ENCODE results near the gene CCSER1.

CCSER1 gene

DNA sequence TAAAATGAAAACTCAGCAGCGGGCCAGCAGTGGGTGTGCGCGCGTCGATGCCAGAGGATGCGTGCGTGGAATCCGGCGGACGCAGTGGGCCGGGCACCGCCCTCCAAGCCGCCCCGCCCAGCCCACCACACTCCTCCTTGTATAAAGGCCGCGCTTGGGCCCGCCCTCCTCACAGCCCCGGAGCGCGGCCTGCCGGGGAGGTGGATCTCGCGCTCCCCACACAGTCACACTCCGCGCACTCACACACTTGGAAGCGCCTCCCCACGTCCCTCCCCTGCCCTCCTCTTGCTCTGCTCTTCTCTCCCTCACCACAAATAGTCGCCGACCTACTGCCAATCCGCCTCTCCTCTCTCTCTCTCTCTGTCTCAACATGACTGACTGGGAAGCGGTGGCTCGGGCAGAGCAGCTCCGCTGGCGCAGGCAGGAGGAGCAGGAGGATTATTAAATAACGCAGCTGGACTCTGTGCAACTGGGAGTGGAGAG, at the start of gene CCSER1:
Gene CCSER1, plus strand, starts transcription at position 172 of the 483 bp plus-strand sequence.
- peak in 50 of 56 donors; percentile 3 to 67 (median 34) for DNase-seq

DNA sequence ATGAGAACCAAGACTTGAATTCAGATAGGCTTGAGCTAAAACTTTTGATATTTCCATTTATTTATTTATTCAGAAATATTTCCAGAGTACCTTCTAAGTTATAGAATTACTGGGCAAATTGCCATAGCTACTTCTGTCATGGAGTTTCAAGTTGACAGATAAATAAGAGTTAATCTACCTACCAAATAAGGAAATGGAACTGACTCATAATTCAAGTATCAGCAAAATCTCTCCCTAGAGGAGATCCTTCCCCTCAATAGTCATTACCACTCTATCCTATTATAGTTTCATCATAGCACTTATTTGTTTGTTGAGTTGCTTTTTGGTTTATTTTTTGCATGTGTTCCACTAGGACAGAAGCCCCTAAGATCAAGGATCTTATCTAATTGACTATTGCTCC, 48.8 kb upstream of the CCSER1 start:
- no peak for DNase-seq

DNA sequence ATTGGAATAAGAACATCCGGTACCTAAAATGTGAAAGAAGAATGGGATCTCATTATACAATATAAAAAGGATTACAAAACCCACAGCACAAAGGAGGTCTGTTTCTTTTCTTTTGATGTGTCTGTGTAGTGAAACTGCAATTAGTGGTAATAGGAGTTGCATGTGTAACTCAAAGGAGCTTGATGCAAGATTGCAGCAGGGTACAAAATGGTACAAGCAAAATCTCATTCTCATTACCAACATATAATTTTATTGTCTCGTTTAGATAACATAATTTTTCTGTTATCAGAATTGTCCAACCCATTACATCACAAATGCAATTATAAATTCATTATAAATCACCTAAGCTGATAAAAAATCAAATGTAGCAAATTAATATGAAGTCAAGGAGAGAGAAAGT, 47.1 kb upstream of the CCSER1 start:
- no peak for DNase-seq

DNA sequence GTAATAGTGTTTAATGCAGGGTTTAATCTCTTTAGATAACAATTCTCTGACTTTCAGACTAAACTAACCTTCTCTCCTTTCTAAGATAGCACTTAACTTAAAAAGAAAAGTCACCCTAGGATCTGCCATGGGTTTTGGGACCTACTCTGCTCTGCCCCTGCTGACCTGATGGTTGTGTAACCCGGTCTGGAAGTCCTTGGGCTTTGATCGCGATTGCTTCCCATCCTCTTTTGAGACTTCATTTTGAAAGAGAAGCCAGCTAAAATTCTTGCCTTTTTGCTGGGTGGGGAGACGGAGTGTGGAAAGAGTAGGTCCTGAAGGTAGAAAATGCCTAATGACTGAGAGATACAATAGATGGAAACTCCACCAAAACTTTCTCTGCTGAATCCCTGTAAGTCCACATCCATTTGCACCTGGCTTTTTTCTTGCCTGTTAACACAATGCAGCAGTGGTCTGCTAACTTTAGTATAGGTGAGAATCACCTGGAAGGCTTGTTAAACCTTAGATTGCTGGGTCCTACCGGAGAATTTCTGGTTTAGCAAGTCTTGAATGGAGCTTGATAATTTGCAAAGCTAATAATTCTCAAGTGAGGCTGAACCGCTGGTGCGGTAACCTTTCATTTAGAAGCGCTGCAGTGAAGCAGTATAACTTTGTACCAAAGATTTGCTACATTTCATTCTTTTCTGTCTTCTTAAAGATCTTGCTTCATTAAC, 45.6 kb upstream of the CCSER1 start:
- DNase-seq, result no peak

DNA sequence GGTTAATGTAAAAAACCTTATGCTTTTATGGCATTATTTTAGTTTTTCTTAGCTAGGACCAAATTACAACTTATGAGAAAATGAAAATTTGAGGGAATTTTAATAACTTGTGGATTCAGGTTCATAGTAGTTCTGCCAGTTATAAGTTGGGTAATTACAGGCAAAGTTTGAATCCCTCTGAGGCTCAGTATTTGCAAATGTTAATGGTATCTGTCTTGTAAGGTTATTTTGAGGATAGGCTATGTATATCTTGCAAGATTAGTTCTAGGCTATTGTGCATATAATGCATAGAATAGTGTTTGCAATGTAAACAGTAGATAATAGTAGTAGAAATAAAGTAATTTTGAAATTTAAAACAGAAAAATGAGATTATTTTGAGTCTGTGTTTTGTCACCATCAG, 44.7 kb upstream of the CCSER1 start:
- no peak for DNase-seq

DNA sequence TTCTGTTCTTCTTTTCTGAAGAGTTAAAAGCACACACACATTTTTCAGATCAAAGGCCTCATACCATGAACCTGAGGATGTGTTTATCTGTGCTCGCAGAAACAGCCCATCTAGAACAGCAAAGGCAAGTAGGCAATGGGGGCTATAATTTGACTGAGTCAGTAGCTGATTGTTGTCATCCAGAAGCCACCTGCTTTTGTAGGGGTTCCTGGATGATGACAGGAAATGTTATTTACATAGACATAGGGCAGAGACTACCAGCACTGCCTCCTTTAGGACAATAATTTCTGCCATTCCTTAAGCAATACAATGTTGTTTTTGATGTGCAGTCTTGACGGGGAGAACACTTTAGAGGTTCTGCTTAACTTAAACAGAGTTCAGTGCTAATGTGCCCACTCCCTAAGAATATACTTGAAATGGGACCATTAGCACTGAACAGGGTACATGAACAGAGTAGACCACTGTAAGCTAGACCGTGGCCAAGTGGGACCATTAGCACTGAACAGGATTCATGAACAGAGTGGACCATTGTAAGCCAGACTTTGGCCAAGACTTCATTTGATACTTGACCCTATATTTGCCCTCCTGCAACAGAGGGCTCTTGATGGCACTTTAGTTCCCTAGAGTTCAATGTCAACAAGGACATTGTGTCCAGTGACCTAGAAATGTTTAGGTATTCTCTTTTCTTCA, 42.8 kb upstream of the CCSER1 start:
- no peak for DNase-seq

DNA sequence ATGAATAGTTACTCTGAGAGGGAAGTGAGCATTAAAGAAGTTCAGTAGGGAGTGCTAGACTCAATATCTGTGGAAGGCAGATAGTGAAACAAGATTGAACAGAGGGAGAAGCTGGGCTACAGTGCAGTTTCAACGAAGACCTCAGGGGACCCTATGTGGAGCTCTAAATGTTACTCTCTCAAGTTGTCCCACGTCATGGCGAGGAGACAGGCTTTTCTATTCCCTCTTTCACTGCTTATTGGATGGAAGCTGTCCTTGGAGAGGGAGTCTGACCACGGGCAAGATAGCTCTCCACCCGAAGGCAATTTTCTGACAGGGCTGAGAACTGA, 42.3 kb upstream of the CCSER1 start:
- DNase-seq, result no peak

DNA sequence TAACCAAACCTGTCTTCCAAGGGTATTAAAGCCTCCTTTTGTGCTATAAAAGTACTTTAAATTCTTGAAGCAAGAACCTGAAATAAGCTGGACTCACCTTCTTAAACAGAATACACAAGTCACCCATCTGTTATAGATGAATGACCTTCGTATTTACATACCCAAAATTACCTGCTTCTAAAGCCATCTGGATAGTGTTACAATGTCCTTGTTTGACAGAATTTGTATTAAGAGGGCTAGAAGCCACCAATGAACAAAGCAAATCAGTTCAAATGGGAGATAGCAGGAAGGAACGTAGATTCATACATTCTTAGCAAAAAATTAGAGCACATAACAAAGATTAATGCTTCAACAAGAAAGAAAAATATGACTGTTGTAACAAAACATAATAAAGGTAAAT, 33.7 kb upstream of the CCSER1 start:
- DNase-seq, result no peak

DNA sequence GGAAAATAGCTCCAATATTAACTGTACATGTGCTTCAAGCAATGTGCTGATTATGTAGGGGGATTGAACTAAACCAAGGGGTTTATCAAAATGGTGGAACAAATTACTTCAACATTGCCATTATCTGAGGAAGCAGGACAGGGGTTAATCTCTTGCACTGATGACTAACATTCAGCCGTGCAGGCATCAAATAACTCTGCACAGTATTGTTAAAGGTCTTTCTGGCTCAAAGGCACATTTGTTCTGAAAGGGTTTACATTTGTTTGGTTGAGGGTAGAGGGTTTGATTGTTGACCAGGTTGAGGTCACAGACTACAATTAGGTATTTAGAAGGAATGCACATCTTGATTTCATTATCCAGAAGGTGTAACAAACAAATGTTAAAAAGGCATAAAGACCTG, 32.2 kb upstream of the CCSER1 start:
- no peak for DNase-seq

DNA sequence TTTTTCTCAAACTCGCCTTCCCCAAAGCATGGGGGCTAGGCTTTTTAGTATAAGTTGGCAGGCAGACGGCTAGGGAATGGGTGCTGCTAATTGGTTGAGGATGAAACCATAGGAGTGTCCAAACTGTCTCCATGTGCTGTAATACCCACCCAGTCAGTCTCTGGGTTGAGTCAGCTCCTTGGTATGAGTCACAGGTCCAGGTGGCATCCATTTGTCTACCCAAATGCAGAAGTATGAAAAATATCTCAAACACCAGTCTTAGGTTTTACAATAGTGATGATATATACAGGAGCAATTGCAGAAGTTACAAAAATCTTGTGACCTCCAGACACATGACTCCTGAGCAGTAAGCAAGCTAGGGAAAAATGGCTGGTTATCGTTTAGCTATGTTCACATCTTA, 27.4 kb upstream of the CCSER1 start:
- DNase-seq, result no peak

DNA sequence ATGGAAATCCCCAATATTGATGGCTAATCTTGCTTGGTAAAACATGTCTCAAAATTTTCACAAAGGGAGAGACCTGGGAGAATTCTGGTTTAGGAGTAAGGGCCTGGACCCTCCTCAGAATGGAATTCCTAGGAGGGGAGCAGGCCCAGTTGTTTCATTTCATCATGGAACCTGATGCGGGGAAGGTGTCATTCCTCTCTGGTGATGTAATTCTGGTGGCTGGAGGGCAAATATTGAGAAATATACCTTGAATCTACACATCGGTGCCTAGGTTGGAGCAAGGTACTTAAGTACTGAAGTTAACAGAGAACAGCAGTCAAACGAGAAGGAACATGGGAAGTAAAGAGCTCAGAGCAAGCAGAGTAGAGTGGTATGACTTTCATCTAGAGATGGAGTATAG, 23.2 kb upstream of the CCSER1 start:
- no peak for DNase-seq

DNA sequence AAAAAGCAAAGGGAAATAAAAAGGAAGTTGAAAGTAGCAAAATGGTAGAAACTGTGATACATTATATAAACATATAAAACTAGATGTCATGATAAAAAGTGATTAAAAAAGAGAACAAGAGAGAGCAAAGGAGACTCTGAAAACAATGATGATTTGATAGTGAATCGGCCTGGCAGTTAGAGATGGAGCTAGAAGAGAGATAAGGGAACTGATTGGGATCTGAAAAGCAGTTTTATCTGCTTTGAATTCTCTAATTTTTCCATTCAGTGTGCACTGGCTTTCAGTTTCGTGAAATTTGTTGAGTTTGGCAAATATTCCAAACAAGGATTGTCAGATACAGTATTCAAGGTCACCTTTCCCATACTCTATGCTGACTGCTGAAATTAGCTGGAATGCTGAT, 21.9 kb upstream of the CCSER1 start:
- DNase-seq, result no peak

DNA sequence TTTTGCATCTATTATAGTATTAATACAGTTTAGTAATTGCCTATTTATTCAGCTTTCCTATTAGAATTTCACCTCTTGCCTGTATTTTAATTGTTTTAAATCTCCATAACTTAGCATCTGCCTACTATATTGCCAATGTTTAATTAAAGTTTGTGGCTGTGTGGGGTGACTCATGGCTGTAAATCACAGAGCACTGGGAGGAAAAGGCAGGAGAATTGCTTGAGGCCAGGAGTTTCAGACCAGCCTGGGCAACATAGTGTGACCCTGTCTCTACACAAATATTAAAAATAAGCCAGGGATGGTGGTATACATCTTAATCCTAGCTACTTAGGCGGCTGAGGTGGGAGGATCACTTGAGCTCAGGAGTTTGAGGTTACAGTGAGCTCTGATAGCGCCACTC, 14.5 kb upstream of the CCSER1 start:
- DNase-seq, result no peak

DNA sequence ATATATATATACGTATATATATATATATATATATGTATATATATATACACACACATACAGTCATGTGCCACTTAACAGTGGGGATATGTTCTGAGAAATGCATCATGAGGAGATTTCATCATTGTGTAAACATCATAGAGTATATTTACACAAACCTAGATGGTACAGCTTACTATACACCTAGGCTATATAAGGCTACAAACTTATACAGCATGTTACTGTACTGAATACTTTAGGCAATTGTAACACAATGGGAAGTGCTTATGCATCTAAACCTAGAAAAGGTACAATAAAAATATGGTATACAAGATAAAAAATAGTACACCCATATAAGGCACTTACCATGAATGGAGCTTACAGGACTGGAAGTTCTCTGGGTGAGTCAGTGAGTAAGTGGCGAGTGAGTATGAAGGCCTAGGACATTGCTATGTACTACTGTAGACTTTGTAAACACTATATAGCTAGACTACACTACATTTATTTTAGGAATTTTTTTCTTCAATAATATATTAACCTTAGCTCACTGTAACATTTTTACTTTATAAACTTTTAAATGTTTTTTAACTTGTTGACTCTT, 13.2 kb upstream of the CCSER1 start:
- no peak for DNase-seq

DNA sequence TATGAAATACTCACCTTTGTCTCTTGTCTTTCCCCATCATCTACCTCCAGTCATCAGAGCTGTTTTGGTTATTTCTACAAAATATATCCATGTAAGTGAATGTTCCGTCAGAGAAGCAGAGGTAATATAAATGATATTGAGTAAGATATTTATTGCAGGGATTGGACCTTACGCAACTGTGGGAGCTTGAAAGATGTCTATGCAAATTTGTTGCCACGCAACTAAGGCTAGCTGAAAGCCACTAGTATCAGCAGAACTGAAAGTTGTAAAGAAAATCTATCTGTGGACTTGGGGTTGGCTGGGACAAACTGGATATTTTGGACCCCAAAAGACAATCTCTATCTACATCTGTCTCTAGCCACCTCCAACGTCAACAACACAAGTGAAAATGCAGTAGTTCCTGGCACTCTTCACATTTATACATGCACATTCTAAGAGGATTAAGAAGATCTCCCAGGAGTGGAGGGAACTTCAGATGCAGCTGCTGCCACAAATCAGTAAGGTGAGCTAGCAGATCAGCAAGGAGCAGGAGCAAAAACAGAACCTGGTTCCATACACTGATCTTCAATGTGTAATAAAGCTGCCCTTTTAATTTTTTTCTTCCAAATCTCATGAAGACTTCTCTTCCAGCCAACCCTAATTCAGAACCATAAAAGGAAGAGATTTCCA, 8.5 kb upstream of the CCSER1 start:
- DNase-seq, result no peak

DNA sequence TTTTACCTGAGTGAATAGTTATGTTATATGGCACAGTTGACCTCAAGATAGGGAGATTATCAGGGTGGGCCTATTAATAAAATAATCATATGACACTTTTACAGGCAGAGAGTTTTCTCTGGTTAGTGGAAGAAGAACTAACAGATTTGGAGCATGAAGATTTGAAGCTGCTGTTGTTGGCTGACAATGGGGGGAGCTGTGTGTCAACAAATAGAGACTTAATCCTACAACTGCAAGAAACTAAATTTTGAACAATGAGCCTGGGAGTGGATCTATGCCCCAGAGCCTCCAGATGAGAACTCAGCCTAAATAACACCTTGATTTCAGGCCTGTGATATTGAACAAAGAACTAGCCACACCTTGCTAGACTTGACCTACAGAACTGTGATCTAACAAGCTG, 7.2 kb upstream of the CCSER1 start:
- DNase-seq, result no peak

DNA sequence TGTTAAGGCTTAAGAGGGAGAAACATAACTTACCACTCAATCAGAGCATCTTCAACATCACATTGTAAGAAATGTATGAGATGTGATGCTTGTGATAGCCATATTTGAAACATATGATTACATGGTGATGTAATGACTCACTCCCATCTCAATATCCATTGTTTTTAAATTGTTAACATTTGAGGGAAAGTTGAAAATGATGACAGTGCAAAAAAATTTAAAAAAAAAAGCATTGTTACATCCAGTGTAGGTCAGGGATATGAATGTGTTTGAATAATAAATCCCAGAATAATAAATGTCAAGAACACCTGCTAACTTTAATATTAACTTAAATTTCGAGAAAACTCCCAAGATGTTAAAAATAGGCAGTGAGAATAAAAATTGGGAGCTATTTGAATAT, 6.4 kb upstream of the CCSER1 start:
- DNase-seq, result no peak

DNA sequence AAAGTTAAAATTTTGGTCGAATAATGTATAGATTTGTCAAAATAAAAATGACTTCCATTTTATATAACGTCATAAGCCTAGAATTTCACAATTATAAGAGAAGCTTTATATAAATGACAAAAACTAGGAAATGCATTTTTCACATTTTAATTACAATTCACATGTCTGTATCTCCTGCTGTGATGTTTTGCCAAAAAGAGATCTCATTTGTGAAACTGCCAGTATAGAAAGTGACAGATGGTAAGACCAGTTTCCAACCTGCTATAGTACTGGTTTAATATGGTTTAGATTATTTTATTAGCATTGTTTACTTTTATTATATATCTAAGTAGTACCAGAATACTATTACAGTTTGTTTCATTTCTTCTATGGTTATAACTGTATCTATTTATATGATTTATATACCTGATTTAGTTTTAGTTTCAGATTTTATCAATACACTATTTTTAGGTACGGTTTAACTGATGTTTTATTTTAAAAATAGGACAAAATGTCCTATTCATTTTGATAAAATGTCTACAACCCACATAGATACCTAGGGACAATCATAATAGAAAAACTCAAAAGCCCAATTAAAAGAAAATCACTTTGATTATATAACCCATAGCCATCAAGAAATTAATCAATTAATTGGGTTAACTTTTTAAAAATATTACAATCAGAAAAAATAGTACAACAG, 5.4 kb upstream of the CCSER1 start:
- DNase-seq, result no peak

DNA sequence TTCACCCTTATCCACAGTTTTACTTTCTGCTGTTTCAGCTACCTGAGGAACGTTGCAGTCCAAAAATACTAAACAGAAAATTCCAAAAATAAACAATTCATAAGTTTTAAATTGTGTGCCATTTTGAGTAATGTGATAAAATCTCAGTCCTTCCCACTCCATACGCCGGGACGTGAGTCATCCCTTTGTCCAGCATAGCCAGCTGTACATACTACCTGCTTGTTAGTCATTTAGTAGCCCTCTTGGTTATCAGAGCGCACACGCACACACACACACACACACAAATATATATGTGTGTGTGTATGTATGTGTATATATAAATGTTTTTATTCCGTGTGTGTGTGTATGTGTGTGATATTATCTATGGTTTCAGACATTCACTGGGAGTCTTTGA, 4.8 kb upstream of the CCSER1 start:
- peak in 1 of 56 donors; percentile 2 for DNase-seq

DNA sequence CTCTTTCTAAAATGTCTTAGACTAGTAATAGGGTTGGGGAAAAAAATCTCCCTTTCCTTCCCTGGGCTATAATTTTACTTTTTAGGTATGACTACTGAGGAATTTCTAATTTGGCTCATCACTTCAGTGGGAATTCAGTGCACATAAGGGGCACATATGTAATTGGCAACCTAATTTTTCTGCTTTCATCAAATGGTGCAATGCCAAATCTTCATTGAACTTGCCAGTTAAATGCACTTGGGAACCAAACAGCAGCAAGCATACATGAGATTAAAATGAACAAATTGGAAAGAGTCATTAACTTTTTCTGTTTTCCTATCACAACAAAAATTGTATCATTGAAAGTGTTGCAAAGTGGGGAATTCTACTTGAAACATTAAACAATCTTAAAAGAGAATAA, 2.9 kb upstream of the CCSER1 start:
- DNase-seq, result no peak

DNA sequence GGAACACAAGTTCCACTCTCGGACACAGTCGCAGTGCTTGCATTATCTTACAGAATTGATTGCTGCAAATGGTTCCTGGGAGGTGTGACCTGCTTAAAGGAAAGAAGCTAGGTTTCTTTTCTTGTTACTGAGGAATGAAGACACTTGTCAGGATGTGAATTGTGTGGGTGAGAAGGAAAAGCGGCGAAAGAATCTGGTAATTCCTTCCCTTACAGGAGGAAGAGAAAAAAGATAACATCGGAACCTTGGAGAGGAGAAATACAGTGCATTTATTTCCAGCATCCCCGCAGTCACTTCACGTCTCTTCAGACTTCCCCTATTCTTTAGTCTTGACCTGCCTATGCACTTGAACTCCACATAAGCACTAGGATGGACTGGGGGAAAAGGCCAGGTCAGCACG, 389 bp upstream of the CCSER1 start:
- DNase-seq, result peak in 4 of 56 donors; percentile 3 to 37 (median 26)
